Measurements from ENCODE around the gene PI4K2A.

Gene PI4K2A

GRCh38 chr10:97719602-97720001 lies 79.1 kb downstream of the PI4K2A start:
- Histone ChIP-seq H3K79me2 (ENCODE audit: insufficient read depth, low read length) (no peaks in the 10 kb centered on the region), H3K9me3 (ENCODE audit: low read length) (no peaks in the 10 kb centered on the region), H3K27ac (ENCODE audit: low read depth, low read length, poor library complexity, severe bottlenecking) (no peak overlapping the region), H3K9ac (ENCODE audit: low read length) (no peak overlapping the region), H4K20me1 (ENCODE audit: insufficient read depth, low read length) (no peaks in the 10 kb centered on the region), H3K4me2 (ENCODE audit: low read length) (no peak overlapping the region), H3K36me3 (ENCODE audit: insufficient read depth, low read length) (no peaks in the 10 kb centered on the region), H3K4me3 (ENCODE audit: low read depth, low read length, poor library complexity, severe bottlenecking) (no peak overlapping the region), H3K9me2 (ENCODE audit: low read depth, low read length) (no peaks in the 10 kb centered on the region), H3F3A (ENCODE audit: insufficient read depth, low read length) (no peaks in the 10 kb centered on the region), H2AFZ (ENCODE audit: low read length) (no peak overlapping the region), H3K27me3 (ENCODE audit: insufficient read depth, low read length) (no peaks in the 10 kb centered on the region), H3K4me1 (ENCODE audit: insufficient read depth, low read length, severe bottlenecking) (no peaks in the 10 kb centered on the region)
- TF ChIP-seq EZH2 (IDR thresholded peaks at IDR 0.05; ENCODE audit: borderline replicate concordance, low read length): no peak

GRCh38 chr10:97721871-97722780 lies 81.7 kb downstream of the PI4K2A start:
- H4K20me1 ChIP-seq (ENCODE audit: insufficient read depth, low read length): no peaks in the 10 kb centered on the region
- H3K36me3 ChIP-seq (ENCODE audit: insufficient read depth, low read length): no peaks in the 10 kb centered on the region
- no peaks in the 10 kb centered on the region for H3K9me2 ChIP-seq (ENCODE audit: low read depth, low read length)
- H3K9me3 ChIP-seq (ENCODE audit: low read length): no peaks in the 10 kb centered on the region
- TF ChIP-seq EZH2 (IDR thresholded peaks at IDR 0.05; ENCODE audit: borderline replicate concordance, low read length) (no peak), CTCF (IDR thresholded peaks at IDR 0.05; ENCODE audit: low read length) (no peak)
- H2AFZ ChIP-seq (ENCODE audit: low read length): no peak overlapping the region
- no peak overlapping the region for H3K27ac ChIP-seq (ENCODE audit: low read depth, low read length, poor library complexity, severe bottlenecking)
- no peaks in the 10 kb centered on the region for H3K4me1 ChIP-seq (ENCODE audit: insufficient read depth, low read length, severe bottlenecking)
- no peak overlapping the region for H3K9ac ChIP-seq (ENCODE audit: low read length)
- H3K79me2 ChIP-seq (ENCODE audit: insufficient read depth, low read length): no peaks in the 10 kb centered on the region
- H3K4me2 ChIP-seq (ENCODE audit: low read length): no peak overlapping the region
- H3K27me3 ChIP-seq (ENCODE audit: insufficient read depth, low read length): no peaks in the 10 kb centered on the region
- H3K4me3 ChIP-seq (ENCODE audit: low read depth, low read length, poor library complexity, severe bottlenecking): no peak overlapping the region
- no peaks in the 10 kb centered on the region for H3F3A ChIP-seq (ENCODE audit: insufficient read depth, low read length)

GRCh38 chr10:97723001-97723400 lies 82.5 kb downstream of the PI4K2A start:
- Histone ChIP-seq H3K9ac (ENCODE audit: low read length) (no peak overlapping the region), H2AFZ (ENCODE audit: low read length) (no peak overlapping the region), H4K20me1 (ENCODE audit: insufficient read depth, low read length) (no peaks in the 10 kb centered on the region), H3K79me2 (ENCODE audit: insufficient read depth, low read length) (no peaks in the 10 kb centered on the region), H3K4me2 (ENCODE audit: low read length) (no peak overlapping the region), H3K4me1 (ENCODE audit: insufficient read depth, low read length, severe bottlenecking) (no peaks in the 10 kb centered on the region), H3F3A (ENCODE audit: insufficient read depth, low read length) (no peaks in the 10 kb centered on the region), H3K36me3 (ENCODE audit: insufficient read depth, low read length) (no peaks in the 10 kb centered on the region), H3K27me3 (ENCODE audit: insufficient read depth, low read length) (no peaks in the 10 kb centered on the region), H3K4me3 (ENCODE audit: low read depth, low read length, poor library complexity, severe bottlenecking) (no peak overlapping the region), H3K9me3 (ENCODE audit: low read length) (no peaks in the 10 kb centered on the region), H3K27ac (ENCODE audit: low read depth, low read length, poor library complexity, severe bottlenecking) (no peak overlapping the region), H3K9me2 (ENCODE audit: low read depth, low read length) (no peaks in the 10 kb centered on the region)
- TF ChIP-seq CTCF (IDR thresholded peaks at IDR 0.05; ENCODE audit: low read length): no peak
- no peak for TF ChIP-seq EZH2 (IDR thresholded peaks at IDR 0.05; ENCODE audit: borderline replicate concordance, low read length)
